ENCODE data around the gene CYP11A1.

Gene CYP11A1

DNA sequence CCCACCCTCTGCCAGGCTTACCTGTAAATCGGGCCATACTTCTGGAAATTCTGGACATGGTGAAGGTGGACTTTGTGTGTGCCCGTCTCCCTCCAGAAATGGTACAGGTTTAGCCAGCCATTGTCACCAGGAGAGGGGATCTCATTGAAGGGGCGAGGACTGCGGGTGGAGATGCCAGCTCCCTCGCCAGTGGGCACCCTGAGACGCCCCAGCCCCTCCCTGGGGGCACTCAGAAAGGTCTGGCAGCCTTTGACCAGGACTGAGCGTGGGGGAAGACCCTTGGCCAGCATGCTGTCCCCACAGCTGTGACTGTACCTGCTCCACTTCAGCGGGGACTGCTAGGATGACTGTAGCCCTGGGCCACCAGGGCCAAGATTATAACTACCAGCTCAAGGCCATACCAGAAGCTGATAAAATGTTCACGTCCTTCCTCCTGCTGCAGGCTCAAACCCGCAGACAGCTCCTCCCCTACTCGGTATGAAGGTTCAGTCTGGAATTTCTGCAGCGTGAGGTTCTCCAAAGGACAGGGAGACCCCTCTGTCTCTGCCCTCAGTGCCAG lies at the start of gene CYP11A1:
CYP11A1 (minus strand) TSS at position 351 of the 559 bp plus-strand sequence; CDS start at position 290, 61 bp downstream.
- DNase-seq (ENCODE audit: low read depth in 2 of 2): no peak

DNA sequence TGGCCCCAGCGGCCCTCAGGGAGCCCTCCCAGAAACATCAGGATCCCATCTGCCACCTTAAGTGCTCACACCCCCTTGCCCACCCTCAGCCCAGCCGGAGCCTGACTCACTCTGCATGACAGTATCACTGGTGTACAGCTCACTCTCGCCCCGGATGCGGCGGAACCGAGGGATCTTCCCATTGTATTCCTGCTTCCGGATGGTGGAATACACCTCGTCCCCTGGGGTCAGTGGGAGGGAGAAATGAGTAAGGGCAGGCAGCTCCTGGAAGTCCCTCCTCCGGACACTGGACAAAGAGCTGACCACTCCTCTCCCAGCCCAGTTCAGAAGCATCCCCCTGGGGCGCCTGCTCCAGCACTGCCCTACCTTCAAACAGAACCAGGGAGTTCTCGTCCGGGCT lies 49.8 kb upstream of the CYP11A1 start:
- DNase-seq (ENCODE audit: low read depth in 2 of 2): no peak

DNA sequence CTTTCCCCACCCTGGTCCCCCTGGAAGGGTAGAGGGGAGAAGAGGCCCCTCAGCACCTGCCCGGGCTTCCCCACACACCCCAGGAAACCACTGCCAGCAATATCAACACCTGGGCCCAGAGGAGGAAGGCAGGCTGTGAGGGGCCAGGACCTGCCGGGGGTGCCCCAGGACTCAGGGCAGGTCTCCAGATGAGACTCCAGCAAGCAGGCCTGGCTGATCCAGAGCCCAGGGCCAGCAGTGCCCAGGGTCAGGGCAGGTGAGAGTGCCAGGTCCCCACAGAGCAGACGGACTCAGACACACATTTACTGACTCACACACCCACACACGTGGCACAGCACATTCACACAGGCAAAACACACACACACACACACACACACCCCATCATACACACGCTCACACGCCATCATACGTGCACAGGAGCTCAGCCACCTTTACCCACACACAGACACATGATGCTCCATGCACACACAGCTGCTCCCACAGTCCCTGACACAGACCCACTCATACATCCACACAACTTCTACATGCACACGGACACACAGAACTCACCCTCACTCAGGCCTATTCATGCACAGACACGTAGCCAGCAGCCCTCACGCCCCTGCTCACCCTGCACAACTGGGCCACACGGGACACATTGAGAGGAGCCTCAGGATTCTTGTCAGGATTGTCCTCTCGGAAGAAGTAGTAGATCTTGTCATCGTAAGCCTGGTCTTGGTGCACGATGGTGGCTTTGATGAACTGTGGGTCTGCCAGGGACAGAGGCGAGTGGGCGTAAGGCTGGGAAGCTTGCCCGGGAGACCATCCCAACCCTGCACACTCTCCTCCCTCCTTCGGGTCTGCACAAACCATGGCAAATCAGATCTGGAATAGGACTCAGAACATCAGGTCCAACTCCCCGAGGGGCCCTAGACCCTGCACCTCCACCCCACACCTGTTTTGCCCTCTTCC lies 48.8 kb upstream of the CYP11A1 start:
- DNase-seq (ENCODE audit: low read depth in 2 of 2): no peak

DNA sequence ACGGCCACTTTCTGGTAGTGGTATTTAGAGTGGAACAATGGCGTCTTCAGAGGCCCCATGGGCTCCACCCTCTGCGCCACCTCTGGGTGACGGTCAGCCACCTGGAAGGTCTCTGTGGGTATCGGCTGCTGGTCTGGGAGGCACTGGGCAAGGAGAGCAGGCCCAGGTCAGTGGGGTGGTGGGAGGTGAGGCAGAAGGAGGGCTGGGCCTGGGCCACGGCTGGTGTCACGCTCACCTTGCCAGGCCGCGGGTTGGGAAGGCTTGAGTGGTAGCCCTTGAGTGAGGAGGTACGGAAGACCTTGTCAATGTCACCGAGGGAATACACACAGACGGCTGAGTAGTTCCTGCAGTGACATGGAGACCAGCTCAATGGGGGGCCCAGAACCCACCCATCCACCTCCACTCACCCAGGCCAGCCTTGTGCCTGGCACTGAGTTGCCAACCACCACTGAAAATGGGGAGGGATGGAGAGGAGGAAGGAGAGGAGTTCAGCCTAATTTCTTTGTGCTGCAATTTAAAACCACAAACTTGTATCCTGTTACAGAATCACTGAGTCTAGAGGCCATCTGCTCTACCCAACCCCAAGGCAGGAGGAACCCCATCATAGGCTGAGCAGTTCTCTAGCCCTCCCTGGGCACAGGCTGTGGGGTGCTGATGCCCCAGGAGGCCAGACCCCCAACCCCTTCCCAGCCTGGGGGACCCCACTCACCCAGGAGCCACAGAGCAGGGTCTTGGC lies 47.3 kb upstream of the CYP11A1 start:
- no peak for DNase-seq (ENCODE audit: low read depth in 2 of 2)

DNA sequence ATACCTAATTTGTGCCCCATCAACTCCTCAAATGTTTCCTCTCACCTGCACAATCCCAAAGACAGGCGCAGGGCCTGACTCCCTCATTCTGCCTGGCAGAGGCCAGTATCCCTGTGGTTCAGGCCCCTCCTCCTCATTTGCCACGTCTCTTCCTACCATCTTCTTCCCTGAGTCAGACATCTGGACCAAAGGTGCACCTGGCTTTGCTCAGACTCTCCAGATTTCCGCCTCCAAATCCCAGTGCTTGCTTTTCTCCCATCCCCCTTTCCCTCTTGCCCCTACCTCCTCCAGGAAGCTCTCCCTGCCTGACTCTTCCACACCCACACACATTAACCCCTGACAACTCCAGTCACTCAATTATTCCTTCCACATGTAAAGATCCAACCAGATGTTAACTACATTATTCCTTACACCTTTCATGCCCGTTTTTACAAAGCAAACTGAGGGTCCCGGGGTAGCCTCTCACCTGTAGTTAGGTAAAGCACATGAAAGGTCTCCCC lies 46.7 kb upstream of the CYP11A1 start:
- DNase-seq (ENCODE audit: low read depth in 2 of 2): no peak

DNA sequence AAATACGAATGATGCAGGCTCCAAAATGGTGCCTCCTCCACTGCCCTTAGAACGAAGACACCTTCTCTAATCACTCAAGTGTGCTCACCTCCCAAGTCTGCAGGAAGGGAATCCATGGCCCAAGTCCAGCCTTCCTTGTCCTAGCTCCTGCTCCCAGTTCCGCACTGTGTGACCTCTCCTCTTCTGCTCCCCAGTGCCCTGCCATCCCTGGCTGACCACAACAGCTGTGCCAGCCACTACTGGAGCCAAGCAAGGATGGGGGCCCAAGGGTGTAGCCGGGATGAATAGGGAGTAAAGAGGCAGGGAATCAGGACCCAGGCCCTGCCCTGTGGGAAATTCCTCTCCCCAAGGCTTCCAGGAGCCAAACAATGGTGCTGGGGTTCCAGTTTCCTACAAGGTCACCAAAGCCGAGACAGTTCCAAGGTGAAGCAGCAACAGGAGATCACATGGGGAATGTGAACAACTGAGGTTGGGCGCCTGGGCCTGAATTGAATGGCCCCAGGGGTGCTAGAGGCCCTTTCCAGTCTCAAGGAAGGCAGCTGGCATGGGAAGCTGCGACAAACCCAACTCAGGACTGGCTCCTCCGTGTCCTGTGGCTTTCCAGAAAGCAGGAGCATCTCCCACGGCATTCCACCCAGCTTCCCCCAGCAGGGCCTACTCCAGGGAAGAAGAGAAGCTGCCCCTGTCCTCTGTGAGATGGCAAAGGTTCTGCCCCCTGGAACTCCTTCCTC lies 46.1 kb upstream of the CYP11A1 start:
- no peak for DNase-seq (ENCODE audit: low read depth in 2 of 2)

DNA sequence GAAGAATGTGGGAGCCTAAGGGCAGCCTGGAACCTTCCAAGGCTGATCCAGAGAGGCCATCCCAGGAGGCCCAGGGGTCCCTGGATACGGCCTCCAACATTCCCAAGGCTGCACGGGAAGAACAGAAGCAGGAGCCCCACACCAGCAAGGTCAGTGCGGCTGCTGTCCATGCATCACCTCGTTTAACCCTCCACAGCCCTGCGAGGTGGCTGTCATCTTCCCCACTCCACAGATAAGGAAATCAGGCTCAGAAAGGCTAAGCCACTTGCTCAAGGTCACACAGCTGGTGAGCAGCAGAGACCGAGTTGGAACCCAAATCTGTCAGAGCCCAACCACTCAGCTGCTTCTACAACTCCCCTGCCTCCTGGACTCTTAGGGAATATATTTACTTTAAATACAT lies 44.7 kb upstream of the CYP11A1 start:
- no peak for DNase-seq (ENCODE audit: low read depth in 2 of 2)

DNA sequence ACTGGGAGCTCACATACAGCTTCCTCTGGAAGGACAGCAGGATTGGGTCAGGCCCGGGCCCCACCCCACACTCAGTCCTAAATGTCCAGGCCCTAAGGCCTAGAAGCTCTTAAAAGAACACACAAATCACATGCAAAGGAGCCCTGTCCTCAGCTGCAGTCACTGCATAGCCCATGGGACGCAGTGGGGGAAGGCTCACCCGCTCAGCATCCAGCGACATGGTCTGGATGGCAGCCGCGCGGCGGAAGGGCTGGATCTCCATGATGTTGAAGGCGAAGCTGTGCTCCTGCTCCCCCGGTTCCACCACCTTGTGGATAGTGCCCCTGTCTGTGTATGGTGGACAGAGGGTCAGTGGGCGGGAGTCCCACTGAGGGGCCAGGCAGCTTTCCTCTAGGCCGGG lies 44.2 kb upstream of the CYP11A1 start:
- no peak for DNase-seq (ENCODE audit: low read depth in 2 of 2)

DNA sequence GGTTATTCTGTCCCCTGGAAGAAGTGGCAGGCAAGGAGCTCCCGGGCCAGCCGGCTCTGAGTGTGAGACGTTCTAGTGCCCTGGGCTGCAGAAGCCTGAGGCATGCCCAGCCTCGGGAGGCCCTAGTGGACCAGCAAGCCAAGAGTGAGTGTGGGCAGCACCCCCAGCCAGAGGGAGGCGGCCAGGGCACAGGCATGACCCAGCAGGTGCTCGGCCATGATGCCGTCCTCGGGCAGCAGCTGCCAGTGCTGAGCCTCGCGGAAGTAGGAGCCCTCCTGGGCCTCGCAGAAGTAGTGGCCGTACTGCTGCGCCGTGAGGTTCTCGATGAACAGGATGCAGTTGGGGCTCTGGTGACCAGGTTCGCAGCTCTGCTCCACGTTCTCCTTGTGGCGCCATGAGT lies 43.1 kb upstream of the CYP11A1 start:
- no peak for DNase-seq (ENCODE audit: low read depth in 2 of 2)

DNA sequence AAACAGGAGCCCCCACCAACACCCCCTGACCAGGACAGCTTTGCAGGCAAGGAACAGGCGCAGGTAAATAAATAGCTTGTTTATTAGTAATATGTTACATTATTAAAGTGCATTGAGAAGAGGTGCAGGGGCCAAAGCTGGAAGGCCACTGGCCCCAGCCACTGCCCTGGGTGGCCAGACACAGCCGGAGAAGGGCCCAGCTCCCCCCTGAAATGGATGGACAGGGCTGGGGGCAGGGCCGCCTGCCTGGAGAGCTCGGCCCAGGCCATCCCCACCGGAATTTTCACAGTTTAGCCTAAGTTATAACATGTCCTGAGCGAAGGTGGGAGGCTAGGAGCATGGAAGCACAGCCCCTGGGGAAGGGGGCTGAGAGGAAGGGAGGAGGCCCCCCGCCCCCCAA lies 41.8 kb upstream of the CYP11A1 start:
- DNase-seq (ENCODE audit: low read depth in 2 of 2): no peak

DNA sequence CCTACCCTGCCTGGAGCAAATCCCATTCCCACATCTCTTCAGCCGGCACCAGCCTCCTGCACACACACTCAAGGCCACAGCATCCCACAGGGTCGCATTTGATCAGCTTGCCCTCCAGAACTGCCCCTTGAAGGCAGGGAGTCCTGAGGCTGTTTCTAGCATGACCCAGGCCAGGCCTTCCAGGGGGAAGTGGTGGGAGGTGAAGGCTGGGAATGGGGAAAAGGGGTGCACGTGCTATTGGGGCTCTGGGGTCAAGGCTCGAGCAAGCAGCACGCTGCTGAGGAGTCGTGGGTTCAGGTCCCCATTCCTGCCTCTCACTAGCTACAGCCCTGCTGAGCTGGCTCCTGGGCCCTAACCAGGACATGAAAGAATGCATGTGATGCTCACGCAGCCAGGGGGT lies 41.4 kb upstream of the CYP11A1 start:
- no peak for DNase-seq (ENCODE audit: low read depth in 2 of 2)

DNA sequence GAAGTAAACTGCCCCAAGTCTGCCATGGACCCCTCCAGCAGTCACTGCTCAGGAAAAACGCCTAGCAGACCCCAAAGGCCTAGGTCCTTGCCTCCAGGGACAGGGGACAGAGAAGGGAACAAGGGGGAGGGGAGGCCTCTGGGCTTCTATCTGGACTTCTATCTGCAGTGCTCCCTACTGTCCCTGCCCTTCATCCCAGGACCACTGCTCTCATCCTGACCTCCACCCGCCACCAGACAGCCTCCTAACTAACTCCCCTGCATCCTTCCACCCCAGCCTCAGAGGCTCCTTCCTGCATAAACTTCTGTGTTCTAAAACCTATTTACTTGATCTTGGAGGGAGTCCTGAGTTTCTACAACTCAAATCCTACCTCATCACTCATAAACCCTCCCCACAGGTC lies 40.9 kb upstream of the CYP11A1 start:
- DNase-seq (ENCODE audit: low read depth in 2 of 2): no peak

DNA sequence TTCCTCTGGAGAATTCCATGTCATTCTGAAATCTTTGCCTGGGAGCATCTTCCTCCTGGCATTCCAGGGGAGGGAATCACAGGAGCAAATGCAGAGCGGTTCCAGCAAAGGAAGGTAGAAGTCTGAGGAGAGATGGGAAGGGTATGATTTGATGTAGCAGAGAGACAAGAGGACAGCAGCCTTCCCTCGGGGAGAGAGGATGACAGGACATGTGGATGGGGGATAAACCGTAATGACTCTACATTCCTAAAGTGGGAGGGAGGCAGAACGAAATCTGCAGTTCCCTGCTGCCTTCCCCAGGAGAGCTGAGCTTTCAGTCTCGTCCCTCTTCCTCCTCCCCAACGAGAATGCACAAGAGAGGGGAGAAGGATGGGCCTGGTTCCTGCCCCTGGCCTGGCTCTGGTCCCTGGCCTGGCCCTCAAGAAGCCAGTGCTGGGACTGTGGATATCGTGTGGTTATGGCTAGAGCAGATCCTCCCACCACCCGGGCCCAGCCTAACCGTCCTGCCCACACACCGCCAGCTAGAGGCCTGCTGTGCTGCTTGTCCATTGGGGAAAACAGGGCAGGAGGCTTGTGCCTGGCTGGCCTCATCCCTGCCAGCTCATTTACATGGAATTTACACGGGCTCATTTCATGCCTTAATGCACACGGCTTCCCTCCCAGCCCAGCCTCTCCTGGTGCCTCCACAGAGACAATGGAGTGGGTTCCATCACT lies 39.7 kb upstream of the CYP11A1 start:
- DNase-seq (ENCODE audit: low read depth in 2 of 2): no peak

DNA sequence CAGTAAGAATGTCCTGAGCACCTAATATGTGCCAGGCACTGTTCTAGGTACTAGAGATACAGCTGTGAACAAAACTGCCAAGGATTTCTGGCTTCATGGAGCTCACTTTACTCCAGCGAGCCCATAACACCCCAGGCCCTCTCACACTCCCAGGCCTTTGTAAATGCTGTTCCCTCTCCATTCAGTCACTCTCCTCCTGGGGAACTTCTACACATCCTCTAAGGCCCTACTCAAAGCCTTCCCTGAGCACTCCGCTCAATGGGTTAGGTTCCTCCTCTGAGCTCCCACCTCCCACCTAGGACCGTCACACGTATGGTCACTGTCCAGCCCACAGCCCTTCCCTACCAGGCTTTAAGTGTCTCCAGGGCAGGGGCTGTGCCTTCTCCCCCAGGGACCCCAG lies 39.1 kb upstream of the CYP11A1 start:
- no peak for DNase-seq (ENCODE audit: low read depth in 2 of 2)

DNA sequence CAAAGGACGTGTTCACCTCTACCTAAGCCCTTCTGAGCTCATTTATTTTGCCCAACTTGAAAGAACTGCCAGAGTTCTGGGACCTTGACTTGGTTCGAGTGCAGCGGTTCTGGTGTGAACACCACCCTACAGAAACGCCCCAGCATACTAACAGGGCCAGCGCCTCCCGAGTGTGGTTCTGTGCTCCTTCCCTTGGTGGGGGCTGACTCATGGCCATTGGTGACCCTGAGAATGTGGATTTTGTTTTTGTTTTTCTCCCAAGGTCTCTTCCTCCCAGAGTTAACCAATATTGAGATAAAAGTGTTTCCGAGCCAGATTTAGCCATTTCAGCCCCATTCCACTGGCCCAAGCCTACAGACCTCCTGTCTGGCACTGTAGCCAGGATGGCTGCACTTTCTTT lies 38.4 kb upstream of the CYP11A1 start:
- no peak for DNase-seq (ENCODE audit: low read depth in 2 of 2)

DNA sequence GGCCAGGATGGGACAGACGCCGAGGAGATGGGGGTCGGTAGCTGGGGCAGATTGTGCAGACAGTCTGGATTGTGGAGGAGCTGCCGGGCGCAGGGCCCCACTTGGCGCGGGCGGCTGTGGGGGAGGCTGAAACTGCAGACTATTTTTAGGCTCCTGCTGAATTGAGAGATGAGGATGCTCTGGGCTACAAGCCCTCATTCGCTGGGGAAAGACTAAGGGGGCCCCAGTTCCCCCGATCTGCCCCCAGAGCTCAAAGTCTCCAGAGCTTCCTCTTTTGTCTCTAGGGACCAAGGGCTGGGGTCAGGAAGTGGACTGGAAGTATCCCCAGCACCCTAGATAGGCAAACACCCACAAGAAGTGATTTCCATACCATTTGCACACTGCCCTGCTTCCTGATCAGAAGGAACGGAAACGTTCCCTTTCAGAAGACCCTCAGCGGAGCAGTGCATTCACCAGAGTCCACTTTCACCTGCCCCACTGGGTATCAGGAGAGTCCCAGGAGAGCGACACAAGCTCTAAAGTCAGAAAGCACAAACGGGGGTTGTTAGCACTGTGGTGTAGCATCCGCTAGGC lies 36.6 kb upstream of the CYP11A1 start:
- no peak for DNase-seq (ENCODE audit: low read depth in 2 of 2)

DNA sequence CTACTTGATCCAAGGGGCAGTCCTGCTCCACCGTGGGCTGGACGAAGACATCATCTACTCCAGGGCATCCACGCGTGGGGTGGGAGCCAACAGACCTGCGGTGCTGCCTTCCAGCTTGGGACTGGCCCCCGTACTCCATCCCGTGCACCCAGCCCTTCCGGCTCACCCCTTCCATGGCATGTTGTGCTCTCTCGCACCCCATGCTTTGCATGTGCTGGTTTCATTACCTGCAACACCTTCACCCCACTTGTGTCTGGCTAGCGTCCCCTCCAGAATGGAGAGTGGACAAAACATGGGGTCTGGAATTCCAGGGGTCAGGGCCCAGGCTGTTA lies 36.1 kb upstream of the CYP11A1 start:
- DNase-seq (ENCODE audit: low read depth in 2 of 2): no peak

DNA sequence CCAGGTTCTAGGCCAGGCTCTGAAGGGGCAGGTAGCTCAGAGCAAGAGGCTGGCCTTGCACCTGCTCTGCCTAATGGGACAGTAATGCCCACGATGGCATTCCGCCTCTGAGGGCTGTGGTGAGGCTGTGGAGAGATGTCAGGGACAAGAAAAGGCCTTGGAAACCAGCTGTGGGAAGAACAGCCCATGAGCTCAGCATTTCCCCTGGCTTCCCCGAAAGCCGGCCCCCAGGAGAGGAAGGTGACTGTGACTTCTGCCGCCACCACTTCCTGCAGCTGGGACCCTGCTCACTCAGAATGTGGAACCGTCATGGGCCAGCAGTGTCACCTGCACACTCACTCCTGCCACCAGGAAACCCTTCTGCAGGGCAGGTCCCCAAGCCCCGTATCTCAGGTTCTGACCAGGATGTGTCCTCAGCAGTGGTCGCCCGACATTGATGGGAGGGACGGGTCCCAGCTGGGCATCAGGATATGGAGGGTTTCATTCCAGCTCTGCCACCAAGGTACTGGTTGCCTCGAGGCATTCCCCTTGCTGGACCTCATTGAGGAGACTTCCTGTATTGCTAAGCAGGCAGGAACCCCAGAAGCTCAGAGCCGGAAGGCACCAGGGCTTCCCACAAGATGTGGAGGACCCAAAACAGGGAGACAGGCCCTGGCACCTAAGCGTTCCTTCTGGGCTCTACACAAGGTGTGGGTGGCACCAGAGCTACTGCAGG lies 35.6 kb upstream of the CYP11A1 start:
- peak; percentile 64 to 70 for DNase-seq (ENCODE audit: low read depth in 2 of 2)

DNA sequence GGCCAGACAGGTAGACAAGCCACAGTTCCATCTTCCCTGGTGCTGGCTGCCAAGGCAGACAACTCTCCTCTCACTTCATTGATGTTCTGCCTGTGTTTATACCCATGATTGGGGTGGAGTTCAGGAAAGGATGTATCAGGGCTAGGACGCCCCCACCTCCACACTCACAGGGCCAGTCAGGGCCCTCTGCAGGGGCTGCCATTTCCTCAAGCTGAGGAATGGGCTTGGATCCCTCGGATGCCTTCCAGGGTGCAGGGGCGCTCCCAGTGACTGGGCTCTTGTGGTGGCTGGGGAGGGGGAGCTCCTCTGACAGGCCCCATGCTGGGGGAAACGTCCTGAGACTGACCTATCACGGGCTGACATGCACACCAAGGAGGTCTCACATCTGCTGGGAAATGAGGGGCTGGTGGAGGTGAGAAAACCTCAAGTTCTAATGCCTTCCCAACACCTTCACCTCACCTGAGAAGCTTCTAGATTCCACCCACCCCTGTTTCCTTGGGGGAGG lies 34.9 kb upstream of the CYP11A1 start:
- DNase-seq (ENCODE audit: low read depth in 2 of 2): no peak
